ENCODE results near the gene NBEA.

The NBEA gene

GRCh38 chr13:35595181-35595580, 653.1 kb downstream of the NBEA start:
- Histone ChIP-seq H3K9me3 (ENCODE audit: control insufficient read depth, insufficient read depth, low read depth, low read length) (no peaks in the 10 kb centered on the region), H3K4me1 (ENCODE audit: control insufficient read depth, insufficient read depth, low read length) (no peaks in the 10 kb centered on the region), H3K4me3 (ENCODE audit: low read depth, low read length) (no peak overlapping the region), H3K36me3 (ENCODE audit: control insufficient read depth in 2 of 2, insufficient read depth in 1 of 2, low read length in 2 of 2) (no peaks in the 10 kb centered on the region), H3K27ac (ENCODE audit: extremely low read depth, low read depth, low read length) (no peak overlapping the region)
- CTCF ChIA-PET = no interaction called here
- POLR2A ChIA-PET = no interaction called here
- no peak for TF ChIP-seq GLI4 (tag by site-specific recombination; IDR thresholded peaks at IDR 0.05)
- TF ChIP-seq ZNF521 (tag by site-specific recombination; IDR thresholded peaks at IDR 0.05) = no peak
- no peak for TF ChIP-seq HOXA7 (CRISPR knock-in tag; IDR thresholded peaks at IDR 0.05; ENCODE audit: borderline replicate concordance)
- no peak for TF ChIP-seq ZNF501 (tag by site-specific recombination; IDR thresholded peaks at IDR 0.05)
- no peak for TF ChIP-seq ZBTB7A (tag by site-specific recombination; IDR thresholded peaks at IDR 0.05; ENCODE audit: low read depth)
- TF ChIP-seq ZNF221 (tag by site-specific recombination; IDR thresholded peaks at IDR 0.05; ENCODE audit: borderline replicate concordance) = no peak
- TF ChIP-seq ZNF544 (tag by site-specific recombination; IDR thresholded peaks at IDR 0.05) = no peak
- no peak for TF ChIP-seq ZBTB11 (tag by site-specific recombination; conservative IDR thresholded peaks at IDR 0.05; ENCODE audit: low read depth)
- no peak for TF ChIP-seq ZBTB17 (tag by site-specific recombination; IDR thresholded peaks at IDR 0.05)
- no peak for TF ChIP-seq ZSCAN4 (tag by site-specific recombination; IDR thresholded peaks at IDR 0.05)
- no peak for TF ChIP-seq ZNF707 (tag by site-specific recombination; IDR thresholded peaks at IDR 0.05)
- TF ChIP-seq CTCF (tag by site-specific recombination; IDR thresholded peaks at IDR 0.05) = no peak

GRCh38 chr13:35596321-35597030, 654.4 kb downstream of the NBEA start:
- POLR2A ChIA-PET = no interaction called here
- CTCF ChIA-PET = no interaction called here

More at GRCh38 chr13:35596321-35597030, 654.4 kb downstream of the NBEA start:
- no peak for TF ChIP-seq ZNF791 (tag by site-specific recombination; IDR thresholded peaks at IDR 0.05)
- TF ChIP-seq ZNF664 (tag by site-specific recombination; IDR thresholded peaks at IDR 0.05) = no peak
- no peak for TF ChIP-seq HOXD13 (CRISPR knock-in tag; IDR thresholded peaks at IDR 0.05; ENCODE audit: borderline replicate concordance)
- no peak for TF ChIP-seq ZNF639 (tag by site-specific recombination; IDR thresholded peaks at IDR 0.05)
- no peak for TF ChIP-seq TRIM28 (IDR thresholded peaks at IDR 0.05; ENCODE audit: borderline replicate concordance, low read length)
- no peak for TF ChIP-seq ZNF112 (tag by site-specific recombination; IDR thresholded peaks at IDR 0.05)
- TF ChIP-seq ZNF214 (tag by site-specific recombination; IDR thresholded peaks at IDR 0.05; ENCODE audit: borderline replicate concordance) = no peak
- TF ChIP-seq ZNF155 (tag by site-specific recombination; IDR thresholded peaks at IDR 0.05) = no peak
- TF ChIP-seq ZNF76 (tag by site-specific recombination; IDR thresholded peaks at IDR 0.05; ENCODE audit: borderline replicate concordance, low read depth) = no peak
- no peak for TF ChIP-seq ZFP37 (tag by site-specific recombination; IDR thresholded peaks at IDR 0.05)
- no peak for TF ChIP-seq KLF8 (tag by site-specific recombination; IDR thresholded peaks at IDR 0.05)
- no peak for TF ChIP-seq ZXDB (tag by site-specific recombination; IDR thresholded peaks at IDR 0.05)
- Histone ChIP-seq H3K36me3 (ENCODE audit: control insufficient read depth in 2 of 2, insufficient read depth in 1 of 2, low read length in 2 of 2) (no peaks in the 10 kb centered on the region), H3K4me1 (ENCODE audit: control insufficient read depth, insufficient read depth, low read length) (no peaks in the 10 kb centered on the region), H3K27ac (ENCODE audit: extremely low read depth, low read depth, low read length) (no peak overlapping the region), H3K9me3 (ENCODE audit: control insufficient read depth, insufficient read depth, low read depth, low read length) (no peaks in the 10 kb centered on the region), H3K4me3 (ENCODE audit: low read depth, low read length) (no peak overlapping the region)
